Activated gamma-delta T cell (primary cell): ENCODE data around the gene PRR23E.

Experiments used
- DNase-seq: peaks from one replicate; lab custom pipeline; 2025; lab: John Stamatoyannopoulos, UW

The PRR23E gene

DNA sequence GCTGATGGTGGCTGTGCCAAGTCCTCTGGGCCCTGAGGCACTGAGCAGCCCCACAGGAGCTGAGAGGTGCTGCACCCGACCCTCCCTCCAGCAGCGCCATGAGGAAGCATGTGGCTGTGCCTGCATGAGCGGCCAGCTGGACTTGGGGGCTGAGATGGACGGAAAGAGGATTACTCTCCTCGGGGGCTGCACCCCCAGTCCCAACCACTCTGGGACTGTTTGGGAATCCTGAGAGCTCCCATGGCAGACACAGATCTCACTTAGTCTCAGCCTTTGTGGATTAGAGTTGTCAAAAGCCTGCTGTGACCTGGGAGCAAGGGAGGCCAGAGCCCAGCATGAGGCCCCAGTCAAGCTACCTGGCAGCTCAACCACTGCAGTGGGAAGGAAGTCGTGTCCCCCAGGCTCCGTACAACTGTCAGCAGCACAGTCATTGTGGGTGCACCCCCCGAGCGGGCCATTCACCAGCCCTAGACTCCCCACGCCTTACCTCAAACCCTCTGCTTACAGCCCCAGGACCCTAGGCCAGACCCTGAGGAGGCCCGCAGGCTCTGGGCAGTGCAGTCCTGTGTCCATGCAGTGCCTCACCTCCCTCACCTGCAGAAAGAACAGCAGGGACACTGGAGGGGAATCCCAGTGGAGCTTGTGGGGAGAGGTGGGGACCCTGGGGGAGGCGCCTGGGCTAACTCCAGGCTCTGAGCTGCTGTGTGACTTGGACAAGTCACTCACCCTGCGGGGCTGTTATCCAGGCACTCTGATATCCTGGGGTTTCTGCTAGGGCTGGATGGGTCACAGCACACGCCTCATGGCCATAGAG is 17.1 kb downstream of the PRR23E start:
- DNase-seq, result no peak

DNA sequence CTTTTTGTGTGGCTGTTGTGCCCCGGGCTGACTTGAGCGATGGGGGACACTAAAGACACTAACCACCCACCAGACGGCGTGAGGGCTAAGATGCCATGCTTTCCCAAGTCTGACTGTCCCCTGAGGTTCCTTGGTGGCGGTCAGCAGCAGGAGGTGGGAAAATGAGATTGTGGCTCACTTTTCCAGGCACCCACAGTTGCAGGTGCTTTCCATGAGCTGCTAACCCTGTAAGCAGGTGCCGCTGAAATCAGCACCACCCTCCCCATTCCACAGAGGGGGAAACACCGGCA is 17.7 kb downstream of the PRR23E start:
- no peak for DNase-seq

DNA sequence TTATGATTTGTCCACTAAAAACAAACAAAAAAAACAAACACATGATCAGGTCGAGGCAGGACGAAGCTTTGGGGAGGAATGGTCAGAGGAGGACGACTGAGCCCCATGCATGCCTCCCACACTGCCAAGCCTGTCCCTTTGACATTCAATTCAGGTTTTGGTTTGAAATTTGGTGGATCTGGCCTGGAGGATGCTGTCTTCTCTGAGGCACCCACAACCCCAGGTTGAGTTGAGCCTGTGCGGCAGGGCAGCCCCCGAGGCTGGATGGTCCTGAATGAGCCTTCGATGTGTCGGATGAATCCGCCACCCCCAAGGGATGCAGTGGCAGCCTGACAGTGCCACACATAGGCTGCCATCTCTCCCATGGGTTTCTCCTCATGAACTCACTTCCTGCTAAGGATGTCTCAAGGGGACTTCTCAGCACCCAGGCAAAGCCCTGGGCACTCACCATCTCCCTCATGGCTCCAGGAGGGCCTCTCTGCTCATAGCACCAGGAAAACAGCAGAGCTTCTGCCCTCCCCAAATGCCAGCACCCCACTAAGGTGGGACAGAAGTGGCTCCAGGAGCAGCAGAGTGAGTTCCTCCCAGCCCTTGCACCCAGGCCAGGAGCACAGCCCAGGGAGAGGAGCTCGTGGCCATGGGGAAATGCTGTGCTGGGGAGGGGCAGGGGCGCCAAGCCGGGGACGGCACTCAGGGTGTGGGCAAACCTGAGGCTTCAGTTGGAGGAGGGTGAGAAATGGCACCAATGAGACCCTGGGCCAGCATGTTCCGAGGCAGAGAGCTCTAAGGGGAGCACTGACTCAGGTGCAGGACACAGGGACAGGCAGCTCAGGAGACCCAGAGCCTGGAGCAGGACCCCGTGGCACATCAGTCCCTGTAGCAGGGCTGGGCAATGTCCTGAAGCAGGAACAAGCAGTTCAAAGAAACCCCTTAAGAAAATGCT is 18.5 kb downstream of the PRR23E start:
- DNase-seq, result no peak

DNA sequence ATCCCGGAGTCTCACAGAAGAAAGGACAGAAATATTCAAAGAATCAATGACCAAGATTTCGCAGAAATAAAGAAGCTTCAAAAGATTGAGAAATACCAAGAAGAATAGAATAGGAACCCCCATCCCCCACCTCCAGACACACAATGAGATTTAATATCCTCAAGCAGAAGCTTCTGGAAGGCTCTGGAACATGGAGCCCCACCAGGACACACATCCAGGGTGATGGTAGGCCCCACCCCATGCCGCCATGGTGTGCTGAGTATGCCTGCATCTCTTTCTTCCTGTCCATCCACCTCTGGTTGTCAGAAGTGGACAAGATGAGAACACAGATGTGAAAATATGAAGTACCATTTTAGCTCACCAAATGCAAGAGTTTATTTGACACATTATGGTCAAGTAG is 19.3 kb downstream of the PRR23E start:
- DNase-seq, result no peak

DNA sequence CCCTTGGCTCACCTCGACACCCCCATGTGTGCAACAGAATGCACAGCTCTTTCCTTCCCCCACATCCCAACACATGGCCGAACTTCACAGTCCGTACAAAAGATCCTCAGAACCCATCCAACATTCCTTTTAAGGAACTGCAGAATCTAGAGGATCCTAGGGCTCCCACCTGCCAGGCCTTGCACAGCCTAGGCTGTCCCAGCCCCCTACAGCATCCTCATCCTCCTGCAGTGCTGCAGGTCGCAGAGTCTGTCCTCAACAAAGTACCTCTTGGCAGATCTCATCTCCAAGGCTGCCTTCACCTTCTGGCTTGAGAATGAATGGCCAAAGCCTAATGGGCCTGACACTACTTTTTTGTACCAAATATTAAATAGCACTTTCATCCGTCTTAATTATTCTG is 19.8 kb downstream of the PRR23E start:
- no peak for DNase-seq

DNA sequence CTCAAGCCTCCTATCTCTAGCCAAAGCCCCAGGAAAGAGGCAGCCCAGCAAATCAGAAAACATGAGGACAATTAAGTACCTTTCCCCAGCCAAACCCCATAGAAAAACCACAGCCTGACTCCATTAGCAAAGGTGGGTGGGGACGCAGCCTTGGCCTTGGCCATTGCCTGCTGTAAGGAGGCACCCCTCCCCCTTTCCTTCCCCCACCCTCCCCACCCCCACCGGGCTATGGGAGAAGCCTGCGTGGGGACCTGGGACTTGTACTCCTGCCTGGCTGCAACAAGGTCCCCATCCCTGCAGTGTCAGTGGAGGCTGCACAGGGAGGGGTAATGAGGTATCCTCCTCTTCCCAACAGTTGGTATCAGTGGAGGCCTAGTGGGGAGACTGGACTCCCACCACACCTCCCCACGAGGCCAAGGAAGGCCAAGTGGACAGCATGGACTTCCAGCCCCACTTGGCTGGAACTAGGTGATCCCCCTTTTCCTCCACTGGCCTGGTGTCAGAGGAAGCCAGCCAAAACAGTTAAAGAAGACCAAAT is 20.5 kb downstream of the PRR23E start:
- DNase-seq, result no peak

DNA sequence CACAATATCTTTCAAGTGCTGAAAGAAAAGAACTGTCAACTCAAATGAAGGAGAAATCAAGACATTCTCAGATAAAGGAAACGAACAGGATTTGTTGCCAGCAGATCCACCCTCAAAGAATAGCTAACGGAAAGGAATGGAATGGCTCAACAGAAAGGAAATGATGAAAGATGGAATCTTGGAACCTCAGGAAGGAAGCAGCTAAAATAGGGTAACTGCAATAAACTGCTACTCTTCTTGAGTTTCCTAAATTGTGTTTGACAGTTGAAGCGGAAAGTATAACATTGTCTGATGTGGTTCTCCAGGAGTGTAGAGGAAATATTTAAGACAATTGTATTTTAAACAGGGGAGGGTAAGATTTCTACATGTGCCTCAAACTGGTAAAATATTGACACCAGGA is 22.0 kb downstream of the PRR23E start:
- DNase-seq, result no peak

DNA sequence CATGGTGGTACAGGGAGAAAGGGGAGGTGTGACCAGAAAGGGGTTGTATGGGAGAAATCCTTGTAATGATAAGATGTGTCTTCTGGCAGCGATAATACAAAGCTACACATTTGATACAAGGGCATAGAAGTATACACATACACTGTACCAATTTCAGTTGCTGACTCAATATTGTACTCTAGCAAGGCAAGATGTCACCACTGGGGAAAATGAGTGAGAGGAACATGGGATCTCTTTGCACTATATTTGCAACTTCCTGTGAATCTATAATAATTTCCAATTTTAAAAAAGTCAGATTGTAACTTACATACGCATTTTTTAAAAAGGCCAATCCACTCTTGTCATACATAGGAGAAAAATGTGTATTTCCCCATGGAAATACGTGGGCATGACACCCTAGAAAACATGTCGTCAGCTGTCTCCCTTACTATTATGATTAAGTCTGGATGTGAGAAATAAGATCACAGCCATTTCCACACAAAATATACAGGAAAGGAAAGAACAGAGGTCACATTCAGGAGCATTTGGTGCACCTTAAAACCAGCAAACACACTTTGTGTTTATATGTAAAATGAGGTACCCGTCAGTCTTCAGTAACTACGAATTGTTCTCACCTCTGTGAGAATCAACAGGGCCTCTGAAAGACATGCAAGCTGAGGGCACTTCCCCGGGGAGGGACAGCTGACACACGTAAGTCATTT is 22.9 kb downstream of the PRR23E start:
- no peak for DNase-seq

DNA sequence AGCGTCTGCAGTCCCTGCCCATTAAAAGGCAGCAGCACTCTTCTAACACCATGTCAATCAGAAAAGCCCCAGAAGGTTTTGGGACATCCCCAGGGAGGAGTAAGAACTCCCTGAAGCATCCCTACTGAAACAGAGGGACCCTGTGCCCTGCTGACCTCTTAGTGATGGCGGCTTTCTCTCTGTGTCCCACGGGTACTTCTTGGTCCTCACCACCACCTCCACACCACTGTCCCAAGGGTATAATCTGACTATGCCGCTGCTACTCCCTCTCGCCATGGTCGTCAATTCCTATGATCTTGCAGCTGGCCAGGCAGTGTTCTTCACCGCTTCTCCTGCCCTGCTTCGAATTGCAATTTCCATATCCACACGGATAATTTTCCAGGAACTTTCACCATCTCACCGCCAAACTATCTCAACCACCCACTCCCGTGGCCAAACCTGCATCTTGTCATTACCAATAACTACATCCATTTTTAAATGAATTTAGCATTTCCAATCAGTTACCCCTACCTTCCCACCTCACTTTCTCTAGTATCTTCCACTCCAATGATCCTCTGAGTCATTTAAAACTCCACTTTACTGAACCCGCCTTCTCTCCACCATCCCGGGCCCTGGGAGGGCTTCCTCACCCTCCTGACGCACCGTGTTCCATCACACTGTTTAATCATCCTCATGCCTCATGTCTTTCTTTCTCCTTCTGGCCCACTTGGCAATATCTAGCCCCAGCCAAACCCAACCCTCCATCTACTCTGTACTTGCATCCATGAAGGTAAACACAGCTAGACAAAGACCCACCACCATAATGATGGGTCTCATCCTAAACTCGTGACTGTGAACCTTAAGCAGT is 23.7 kb downstream of the PRR23E start:
- DNase-seq, result no peak

DNA sequence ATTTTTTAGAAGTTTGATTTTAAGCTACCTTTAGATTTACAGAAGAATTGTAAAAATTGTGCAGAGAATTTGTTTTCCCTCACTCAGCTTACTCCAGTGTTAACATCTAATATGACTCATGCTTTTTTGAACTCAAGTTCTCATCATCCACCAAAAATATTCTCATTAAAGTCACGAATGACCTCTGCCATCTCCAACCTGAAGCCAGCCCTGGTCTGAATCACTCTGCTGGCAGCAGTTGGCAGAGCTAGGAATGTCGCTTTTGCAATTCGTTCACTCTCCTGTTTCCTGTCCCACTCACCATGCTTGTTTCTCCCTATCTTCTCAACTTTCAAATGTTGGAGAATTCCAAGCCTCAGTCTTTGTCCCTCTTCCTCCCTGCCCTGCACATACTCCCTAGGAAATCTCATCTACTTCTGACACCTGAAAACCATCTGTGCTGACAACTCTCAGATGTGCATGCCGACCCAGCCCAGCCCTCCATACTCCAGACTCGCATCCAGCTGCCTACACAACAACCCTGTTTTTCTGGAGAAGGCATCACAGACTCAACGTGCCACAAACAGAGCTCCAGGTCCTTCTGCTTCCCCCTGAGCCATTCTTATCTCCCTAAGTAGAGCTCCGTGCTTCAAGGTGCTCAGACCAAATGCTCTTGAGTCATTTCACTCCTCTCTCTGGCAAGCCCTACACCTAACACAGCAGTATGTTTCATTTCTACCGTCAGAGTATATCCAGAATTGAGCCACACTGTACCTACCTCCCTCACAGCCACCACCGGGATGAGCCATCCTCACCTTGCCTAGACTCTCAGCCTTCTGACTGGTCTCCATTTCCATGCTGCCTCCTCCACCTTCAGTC is 24.9 kb downstream of the PRR23E start:
- DNase-seq, result no peak

DNA sequence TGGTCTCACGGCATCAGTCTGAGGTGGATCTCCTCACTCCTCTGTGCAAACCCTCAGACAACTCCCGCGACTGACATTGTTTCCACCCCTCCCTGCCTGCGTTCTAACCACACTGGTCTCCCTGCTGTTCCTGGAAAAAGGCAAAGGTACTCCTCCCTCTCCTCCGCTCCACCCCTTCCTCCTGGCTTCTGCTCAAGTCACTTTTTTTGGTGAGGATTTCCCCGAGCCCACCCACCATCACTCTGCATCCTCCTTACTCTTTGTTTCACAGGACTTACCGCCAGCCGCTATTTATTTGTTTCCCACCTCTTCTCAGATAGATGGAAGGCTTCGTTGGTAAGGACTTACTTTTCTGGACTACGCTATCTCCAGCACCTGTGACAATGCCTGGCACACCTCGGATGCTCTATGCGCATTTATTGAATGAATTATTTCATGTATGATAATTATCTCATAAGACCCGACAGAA is 25.6 kb downstream of the PRR23E start:
- no peak for DNase-seq

DNA sequence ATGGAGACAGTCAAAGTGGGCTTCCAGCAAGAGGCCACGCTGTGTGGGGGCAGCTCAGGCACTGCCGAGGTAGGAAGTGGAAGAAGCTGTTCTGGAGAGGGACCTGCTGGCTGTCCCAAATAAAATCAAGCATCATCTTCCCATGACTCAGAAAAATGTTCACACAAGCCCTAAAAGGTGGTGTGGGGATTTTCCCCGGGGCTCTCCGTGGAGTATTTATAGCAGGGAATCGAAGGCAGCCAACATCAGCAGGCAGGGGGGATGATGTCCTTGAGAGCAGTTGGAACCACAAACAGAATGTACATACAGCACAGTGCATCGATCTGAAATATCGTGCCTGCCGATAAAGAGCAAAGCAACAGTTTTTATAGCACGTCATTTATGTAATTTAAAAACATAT is 27.6 kb downstream of the PRR23E start:
- no peak for DNase-seq

DNA sequence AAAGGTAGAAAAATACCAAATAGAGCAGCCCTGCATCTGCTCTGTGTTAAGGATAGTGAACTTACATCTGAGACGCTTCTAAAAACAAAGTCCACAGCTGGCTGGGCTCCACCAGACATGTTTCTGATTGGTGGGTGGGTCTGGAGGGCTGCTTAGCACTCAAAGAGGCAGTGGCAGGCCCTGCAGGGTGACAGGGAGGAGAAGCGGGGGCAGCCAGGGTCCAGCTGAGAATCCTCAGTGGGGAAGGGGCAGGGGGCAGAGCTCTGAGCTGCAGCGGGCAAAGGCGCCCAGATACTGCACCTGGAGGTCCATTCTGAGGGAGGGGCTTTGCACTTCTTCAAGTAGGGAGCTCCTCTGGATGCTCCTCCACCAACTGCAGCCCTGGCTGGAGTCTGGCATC is 28.1 kb downstream of the PRR23E start:
- DNase-seq, result no peak

DNA sequence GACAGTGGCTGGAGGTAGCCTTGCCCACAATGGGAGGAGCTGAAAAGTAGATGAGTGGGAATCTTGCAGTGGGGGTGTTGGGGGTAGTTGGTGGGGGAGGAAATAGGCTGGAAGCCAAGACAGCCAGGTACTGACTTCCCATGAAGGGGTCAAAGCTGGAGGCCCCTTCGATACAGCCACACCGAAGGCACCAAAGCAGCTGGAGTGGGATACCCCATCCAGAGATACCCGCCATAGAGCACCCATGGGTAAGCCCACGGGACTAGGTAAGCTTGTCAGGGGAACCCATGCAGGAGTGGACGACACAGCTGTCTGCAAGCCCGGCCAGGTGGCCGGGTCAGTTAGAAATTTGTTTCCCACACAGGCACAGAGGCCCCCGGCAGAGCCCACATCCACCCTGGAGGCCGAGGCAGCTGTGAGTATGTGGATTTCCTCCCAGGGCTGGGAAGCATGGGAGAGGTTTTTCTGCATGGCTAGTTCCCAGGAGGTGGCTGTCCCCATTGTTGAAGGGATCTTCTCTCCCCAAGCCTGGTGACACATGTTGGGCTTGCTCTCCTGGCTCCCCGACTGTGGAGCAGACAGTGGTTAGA is 28.6 kb downstream of the PRR23E start:
- DNase-seq, result no peak

DNA sequence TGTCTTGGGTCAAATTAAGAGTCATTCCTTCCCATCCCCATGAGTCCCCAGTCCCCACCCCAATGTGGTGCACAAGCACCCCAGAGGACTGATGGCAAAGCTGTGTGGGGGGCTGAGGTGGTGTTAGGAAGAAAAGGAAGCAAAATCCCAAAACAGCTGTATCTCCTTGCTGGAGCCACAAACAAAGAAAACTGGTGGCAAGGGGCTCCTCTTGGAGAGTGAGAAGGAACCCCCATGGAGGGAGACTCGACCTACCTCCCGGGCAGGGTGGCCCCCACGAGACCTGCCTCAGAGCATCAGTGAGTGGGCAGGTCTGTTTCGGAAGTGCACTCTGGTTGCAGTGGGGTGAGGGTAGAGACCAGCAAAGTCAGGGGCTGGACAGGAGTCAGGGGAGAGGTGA is 29.2 kb downstream of the PRR23E start:
- DNase-seq, result no peak

DNA sequence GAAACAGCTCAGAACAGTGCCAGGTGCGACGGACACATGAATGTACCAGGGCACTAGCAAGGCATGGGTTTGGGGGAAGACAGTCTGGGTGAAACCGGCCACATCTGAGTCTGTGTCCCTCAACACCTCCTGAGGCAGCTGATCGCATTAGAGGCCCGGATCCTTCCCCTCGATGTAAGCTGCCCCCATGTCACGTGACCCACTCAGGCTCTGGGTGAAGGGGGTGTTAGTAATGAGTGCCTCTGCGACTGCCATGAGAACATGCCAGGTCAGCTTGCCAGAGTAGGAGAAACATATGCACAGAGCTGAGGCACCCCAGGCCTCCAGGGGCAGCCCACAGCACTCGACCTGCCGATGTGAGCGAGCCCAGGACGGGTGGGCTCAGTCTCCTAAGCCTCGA is 29.7 kb downstream of the PRR23E start:
- DNase-seq, result no peak

DNA sequence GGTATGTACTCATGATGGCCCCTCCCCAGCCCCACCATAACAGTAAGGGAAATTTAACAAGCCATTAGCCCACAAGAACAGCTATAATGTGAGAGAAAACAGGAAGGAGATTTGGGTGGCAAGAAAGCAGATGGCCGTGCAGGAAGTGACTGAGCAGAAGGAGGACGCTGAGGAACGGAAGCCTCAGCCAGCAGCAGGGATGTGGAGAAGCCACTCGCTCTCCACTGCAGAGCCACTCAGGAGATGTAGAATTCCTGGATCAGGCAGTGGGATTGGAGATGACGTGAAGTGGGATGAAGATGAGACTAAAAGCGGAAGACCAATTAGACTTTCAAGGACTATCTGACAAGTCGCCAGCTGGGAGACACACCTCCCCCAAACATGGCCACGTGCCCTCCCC is 31.2 kb downstream of the PRR23E start:
- no peak for DNase-seq

DNA sequence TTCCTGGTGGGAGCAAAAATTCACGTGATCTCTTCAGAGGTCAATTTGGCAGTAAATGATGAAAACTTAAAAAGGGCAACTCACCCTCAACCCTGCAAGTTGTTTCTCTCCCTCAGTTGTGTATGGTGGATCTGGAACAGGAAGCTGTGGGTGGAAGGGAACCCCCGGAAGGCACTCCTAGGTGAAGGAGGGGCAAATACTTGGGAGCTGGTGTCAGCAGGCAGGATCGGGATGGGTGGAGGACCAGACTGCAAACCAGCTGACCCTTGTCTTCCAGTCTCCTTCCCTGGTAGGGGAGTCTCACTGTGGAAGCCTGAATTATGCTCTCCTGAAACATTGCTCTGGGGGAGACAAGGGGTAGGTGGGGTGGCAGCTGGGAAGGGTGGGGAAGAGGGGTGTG is 33.5 kb downstream of the PRR23E start:
- no peak for DNase-seq

DNA sequence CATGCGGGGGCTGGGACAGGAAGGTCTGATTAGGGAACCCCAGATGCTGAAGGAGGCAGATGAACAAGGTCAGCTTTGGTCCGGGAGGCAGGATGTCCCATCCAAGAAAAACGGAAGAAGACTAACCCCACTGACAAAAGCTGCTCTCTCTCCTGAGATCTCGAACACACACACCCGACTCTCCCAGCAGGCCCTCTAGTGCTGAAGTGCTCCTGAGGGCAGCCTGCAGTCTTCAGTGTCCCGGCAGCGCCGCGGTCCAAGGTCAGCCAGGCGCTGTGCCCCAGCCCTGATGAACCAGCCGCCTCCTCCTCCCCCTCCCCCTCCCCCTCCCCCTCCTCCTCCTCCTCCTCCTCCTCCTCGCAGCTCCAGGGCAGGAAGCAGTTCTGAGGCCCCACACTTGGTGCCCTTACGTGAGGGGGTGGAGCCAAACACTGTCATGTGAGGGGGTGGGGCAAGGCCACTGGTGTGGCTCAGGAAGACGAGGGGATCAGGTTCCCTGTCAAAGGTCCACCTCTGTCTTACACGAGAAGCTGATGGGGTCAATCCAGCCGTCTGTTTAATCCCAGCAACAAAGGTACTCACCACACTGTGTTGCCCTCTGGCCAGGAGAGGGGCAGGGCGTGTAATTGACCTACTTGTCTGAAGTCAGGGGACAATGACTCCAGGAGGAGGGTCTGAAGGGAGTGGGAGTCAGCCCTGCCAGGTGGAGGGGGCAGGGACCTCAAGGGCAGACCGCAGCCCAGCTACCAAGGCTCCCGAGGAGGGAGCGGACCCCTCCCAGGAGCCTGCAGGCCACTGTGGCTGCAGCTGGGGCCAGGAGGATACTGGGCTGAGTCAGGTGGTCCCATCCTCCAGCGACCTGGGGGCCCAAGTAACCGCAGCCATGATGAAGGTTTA is 34.3 kb downstream of the PRR23E start:
- DNase-seq, result no peak
